Aorta (tissue), 5 donors: ENCODE data around the gene RELL1. TPM values are rescaled to one million over a fixed set of nuclear protein-coding genes. Genes with fewer than 3 reads are reported as not detected.

Experiments used
- ATAC-seq: fragments of 200-7000 bp; cut with Tn5 transposase; one replicate; pipeline ENCODE4 v1.9.1; 2022; ENCODE audit warnings: moderate library complexity; ENCODE audit not compliant: low FRiP score
- DNase-seq, 2 donors: peaks; one replicate each; pipeline ENCODE4 v3.0.0-alpha.2; 2020
- H3K27ac ChIP-seq, 2 donors: one replicate each; pipeline ENCODE4 v1.5.1; 2013; ENCODE audit warnings: low read length in 2 of 2, mild to moderate bottlenecking in 2 of 2, moderate library complexity in 2 of 2, control low read depth in 1 of 2, inconsistent platforms in 1 of 2, low read depth in 1 of 2
- H3K27me3 ChIP-seq, 2 donors: one replicate each; pipeline ENCODE4 v1.6.1; 2013; ENCODE audit warnings: control low read depth in 1 of 2, low read length in 1 of 2, mild to moderate bottlenecking in 1 of 2, moderate library complexity in 1 of 2; ENCODE audit not compliant: insufficient read depth in 2 of 2, control insufficient read depth in 1 of 2
- H3K36me3 ChIP-seq, 2 donors: one replicate each; pipeline ENCODE4 v1.6.1; 2013; ENCODE audit warnings: control low read depth in 1 of 2, low read length in 1 of 2, mild to moderate bottlenecking in 1 of 2; ENCODE audit not compliant: insufficient read depth in 2 of 2, control insufficient read depth in 1 of 2
- H3K4me1 ChIP-seq, 2 donors: one replicate each; pipeline ENCODE4 v1.6.1; 2013; ENCODE audit warnings: low read length in 2 of 2, control low read depth in 1 of 2, mild to moderate bottlenecking in 1 of 2, moderate library complexity in 1 of 2; ENCODE audit not compliant: insufficient read depth in 2 of 2, control insufficient read depth in 1 of 2
- H3K4me3 ChIP-seq, 2 donors: one replicate each; pipeline ENCODE4 v1.5.1; 2013; ENCODE audit warnings: low read length in 2 of 2, control low read depth in 1 of 2, mild to moderate bottlenecking in 1 of 2
- H3K9me3 ChIP-seq: one replicate; pipeline ENCODE4 v1.6.1; 2013; ENCODE audit warnings: mild to moderate bottlenecking, low read length; ENCODE audit not compliant: control insufficient read depth
- WGBS, 2 donors: extraction: QIAGEN DNeasy Blood & Tissue Kit; methylation state at CpG; one replicate each; pipeline ENCODE4 v1.1.7; 2013; 5-methylcytosine and 5-hydroxymethylcytosine counted together
- intact Hi-C, 2 donors: fragments of 100-400 bp; cut with DNase I; formaldehyde crosslinking; loops; one replicate each; pipeline versions ENCODE4 v1.14.2 to v1.15.0; 2022
- polyA plus RNA-seq, 2 donors: library from polyadenylated mRNA; stranded (reverse); fragments of 200-250 nt; gene quantifications; one replicate each; pipeline ENCODE4 v1.2.3, GENCODE V29; 2013
- total RNA-seq, 2 donors: library from RNA; stranded (reverse); fragmentation: NEBNext Ultra II Directional; extraction: Animal tissue kit (Norgen Biotek cat#: 25700); gene quantifications; one replicate each; pipeline ENCODE4 v1.2.1, GENCODE V29; 2021
- donor health status: healthy with polysubstance abuse.
- donor health status: Bipolar disorder and iron deficiency.
- donor health status: DM: no; HTN: no; CAD: no.
- donor health status: DM: no; HTN: no; CAD: no.
- donor health status: DM: yes; HTN: yes; CAD: no.

The RELL1 gene
- total and polyA plus RNA-seq, 4 donors: 1.3 to 42.5 (median 17.3) TPM

DNA sequence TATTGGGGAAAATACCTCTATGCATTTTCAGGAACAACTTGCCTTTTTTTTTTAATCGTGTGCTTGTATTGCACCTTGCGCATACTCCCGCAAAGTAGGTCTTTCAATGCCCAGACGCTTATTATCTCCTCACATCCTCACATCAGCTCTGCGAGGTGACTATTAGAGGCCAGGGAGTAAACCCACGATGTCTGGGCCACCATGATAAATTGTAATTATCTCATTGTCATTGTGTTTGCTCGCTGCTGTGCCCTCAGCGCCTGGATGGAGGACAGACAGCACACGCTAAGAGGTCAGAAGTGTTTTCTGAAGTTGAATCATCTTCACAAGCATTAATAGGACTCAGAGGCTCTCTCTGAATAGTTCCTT is 1.0 kb upstream of the RELL1 start:
- intact Hi-C loops: loop anchor here (5.0 to 10.0 kb wide), 3 partner anchors 70 to 348 kb away; no protein-coding TSS in a partner anchor
- H3K9me3 ChIP-seq: no peaks in the 10 kb centered on the region
- 61 to 66% methylated on average over 9 of the region's 9 CpGs for WGBS, 2 donors
- DNase-seq: no peak
- H3K27me3 ChIP-seq: no peaks in the 10 kb centered on the region
- H3K27ac ChIP-seq: peak overlapping the region in 1 of 2 donors; percentile 41
- no peak for ATAC-seq
- no peaks in the 10 kb centered on the region for H3K36me3 ChIP-seq
- peak overlapping the region in 1 of 2 donors; percentile 63 for H3K4me3 ChIP-seq
- peaks cover 0 to 3% of the 10 kb centered on the region in 2 donors for H3K4me1 ChIP-seq

DNA sequence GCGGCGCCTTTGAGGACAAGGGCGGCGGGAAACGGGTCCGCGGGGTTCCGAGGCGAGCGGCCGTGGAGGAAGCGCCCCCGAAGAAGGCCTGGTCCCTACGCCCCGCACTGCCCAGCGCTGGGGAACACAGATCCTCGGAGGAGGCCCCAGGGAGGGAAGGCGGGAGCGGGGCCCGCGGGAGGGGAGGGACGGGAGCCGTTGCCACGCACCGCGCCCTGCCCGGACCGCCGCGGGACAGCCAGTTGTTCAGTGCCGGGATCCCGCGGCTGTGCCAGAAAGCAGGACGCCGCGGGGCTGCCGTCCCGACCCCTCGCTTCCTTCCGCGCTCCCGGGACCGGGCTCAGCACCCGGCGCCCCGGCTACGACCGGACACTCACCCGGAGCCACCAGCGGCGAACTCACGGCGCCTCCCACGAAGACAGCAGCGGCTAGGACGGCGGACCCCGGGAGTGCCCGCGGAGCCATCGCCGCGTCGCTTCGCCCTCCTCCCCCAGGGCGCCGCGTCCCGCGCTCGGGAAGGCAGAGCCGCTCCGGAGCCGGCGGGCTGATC is 278 bp downstream of the RELL1 start:
- Histone ChIP-seq H3K36me3 (no peaks in the 10 kb centered on the region), H3K4me3 (peak overlapping the region; percentile 44 to 71), H3K27me3 (no peaks in the 10 kb centered on the region), H3K27ac (peak overlapping the region in 1 of 2 donors; percentile 78), H3K9me3 (no peaks in the 10 kb centered on the region), H3K4me1 (peaks cover 0 to 3% of the 10 kb centered on the region in 2 donors)
- DNase-seq (peak; percentile 74 to 88), ATAC-seq (peak; percentile 61)
- 0 to 1% methylated on average over 40 to 75 of the region's 75 CpGs for WGBS, 2 donors
- intact Hi-C loops: loop anchor here (2.0 to 10.0 kb wide), 4 partner anchors 19 to 349 kb away; no protein-coding TSS in a partner anchor

DNA sequence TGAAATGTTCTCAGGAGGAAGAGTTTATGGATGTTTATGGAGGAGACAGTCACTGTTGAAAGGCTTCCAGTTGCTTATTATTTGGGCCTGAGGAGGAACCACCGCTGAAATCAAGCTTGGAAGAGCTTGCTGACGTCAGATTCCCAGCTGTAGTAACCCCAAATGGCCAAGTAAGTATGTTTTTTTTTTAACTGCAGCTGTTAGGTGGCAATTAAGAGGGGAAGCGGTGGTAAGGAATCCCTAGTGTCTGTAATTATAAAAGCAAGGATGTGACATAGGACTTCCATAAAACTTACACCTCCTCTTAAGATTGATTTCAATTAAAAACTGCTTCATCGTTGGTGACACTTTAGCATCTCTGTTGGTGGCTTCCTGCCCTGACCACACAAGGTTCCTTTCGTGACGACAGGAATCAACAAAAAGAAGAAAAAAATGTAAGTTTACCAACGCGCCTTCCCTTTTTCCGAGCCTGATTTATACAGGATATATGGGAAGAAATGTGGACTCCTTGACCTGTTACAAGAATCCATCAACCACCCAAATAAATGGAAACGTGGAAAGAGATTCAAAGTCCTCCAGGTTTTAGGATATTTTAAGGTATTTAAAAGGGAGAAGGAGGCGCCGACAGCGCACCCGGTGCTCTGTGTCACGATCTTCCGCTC is 884 bp downstream of the RELL1 start:
- DNase-seq (no peak), ATAC-seq (no peak)
- 3 to 5% methylated on average over 16 of the region's 16 CpGs for WGBS, 2 donors
- no peaks in the 10 kb centered on the region for H3K27me3 ChIP-seq
- H3K9me3 ChIP-seq: no peaks in the 10 kb centered on the region
- H3K4me1 ChIP-seq: peaks cover 0 to 3% of the 10 kb centered on the region in 2 donors
- H3K36me3 ChIP-seq: no peaks in the 10 kb centered on the region
- H3K4me3 ChIP-seq: peak overlapping the region; percentile 44 to 71
- peak overlapping the region in 1 of 2 donors; percentile 78 for H3K27ac ChIP-seq
- intact Hi-C loops: loop anchor here (2.0 to 10.0 kb wide), 4 partner anchors 18 to 350 kb away; no protein-coding TSS in a partner anchor

DNA sequence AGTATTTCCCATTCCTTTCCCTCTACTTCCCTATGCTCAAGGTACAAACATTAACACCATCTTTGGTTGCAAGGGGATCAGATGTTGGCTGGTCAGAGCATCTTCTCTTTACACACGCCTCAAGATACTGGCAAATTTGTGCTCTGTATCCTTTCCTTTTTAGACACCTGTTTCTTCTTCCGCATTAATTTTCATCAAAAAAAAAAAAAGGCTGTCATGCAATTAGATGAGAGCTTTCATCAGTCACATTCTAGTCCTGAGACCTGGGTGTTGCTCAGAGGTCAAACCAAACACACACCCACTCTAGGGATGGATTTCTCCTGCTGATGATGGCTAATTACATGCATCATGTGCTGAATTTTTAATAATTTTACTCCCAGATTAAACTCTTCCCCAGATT is 2.0 kb downstream of the RELL1 start:
- no peak overlapping the region for H3K27ac ChIP-seq
- ATAC-seq: no peak
- H3K27me3 ChIP-seq: no peaks in the 10 kb centered on the region
- no peak for DNase-seq
- H3K4me1 ChIP-seq: peaks cover 0 to 3% of the 10 kb centered on the region in 2 donors
- no peak overlapping the region for H3K4me3 ChIP-seq
- intact Hi-C loops: loop anchor here (2.0 to 10.0 kb wide), 3 partner anchors 17 to 351 kb away; no protein-coding TSS in a partner anchor
- WGBS, 2 donors: 98 to 99% methylated on average over 2 of the region's 2 CpGs
- H3K36me3 ChIP-seq: no peaks in the 10 kb centered on the region
- H3K9me3 ChIP-seq: no peaks in the 10 kb centered on the region

DNA sequence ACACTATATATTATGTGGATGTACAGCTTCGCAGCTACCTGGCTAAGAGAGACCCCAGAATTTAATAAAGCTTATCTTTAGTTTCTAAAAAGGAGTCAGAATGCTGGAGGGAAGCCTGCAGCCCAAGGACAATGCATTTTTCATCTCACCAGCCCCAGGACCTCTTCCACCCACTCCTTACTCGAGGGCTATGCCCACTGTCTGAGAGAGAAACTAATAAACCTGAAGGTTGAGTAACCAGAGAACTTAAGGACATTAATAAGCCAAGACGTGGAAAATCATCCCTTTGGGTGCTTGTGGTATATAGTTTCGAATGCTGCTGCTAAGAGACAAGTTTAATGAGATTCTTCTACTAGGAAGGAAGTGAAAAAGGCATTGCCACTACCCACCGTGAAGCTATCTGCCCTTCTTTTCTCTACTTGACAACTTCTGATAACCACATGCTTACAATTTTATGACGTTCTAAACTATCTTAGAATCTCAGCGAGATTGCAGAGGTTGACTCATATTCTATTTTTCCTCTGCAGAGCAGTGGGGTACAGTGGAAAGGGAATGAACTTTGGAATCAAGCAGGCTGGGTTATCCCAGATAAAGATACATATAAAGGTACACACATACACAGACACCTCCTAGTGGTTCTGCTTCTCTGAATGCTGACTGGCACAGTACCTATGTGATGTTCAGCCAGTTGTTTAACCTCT is 3.3 kb downstream of the RELL1 start:
- no peaks in the 10 kb centered on the region for H3K9me3 ChIP-seq
- H3K4me3 ChIP-seq: no peak overlapping the region
- WGBS, 2 donors: 89 to 92% methylated on average over 7 of the region's 7 CpGs
- DNase-seq (no peak), ATAC-seq (no peak)
- no peaks in the 10 kb centered on the region for H3K27me3 ChIP-seq
- H3K36me3 ChIP-seq: no peaks in the 10 kb centered on the region
- intact Hi-C loops: loop anchor here (10.0 kb wide), 2 partner anchors 78 to 352 kb away; no protein-coding TSS in a partner anchor
- no peak overlapping the region for H3K27ac ChIP-seq
- H3K4me1 ChIP-seq: peaks cover 0 to 3% of the 10 kb centered on the region in 2 donors

DNA sequence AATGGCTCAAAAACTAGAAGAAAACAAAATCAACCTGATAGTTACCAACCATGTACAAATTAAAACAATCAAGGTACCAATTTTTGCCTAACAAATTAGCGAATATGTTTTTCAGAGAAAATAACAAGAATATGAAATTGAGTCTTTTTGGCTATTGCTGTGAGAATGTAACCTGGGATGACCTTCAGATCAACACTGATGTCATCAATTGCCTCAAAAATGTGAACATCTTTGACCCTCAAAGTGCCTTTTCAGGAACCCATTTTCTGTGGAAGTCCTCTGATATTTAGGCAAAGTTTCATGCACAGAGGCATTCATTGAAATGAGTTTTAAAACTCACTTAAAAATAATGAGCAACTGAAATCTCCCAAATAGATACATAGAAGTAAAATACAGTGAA is 6.1 kb downstream of the RELL1 start:
- no peak for DNase-seq
- H3K36me3 ChIP-seq: no peaks in the 10 kb centered on the region
- no peak overlapping the region for H3K4me3 ChIP-seq
- ATAC-seq: no peak
- no peaks in the 10 kb centered on the region for H3K27me3 ChIP-seq
- intact Hi-C loops: loop anchor here (10.0 kb wide), 2 partner anchors 75 to 355 kb away; no protein-coding TSS in a partner anchor
- peaks cover 0 to under 1% of the 10 kb centered on the region in 2 donors for H3K4me1 ChIP-seq
- 97 to 98% methylated on average over 1 of the region's 1 CpG for WGBS, 2 donors
- H3K27ac ChIP-seq: no peak overlapping the region
- H3K9me3 ChIP-seq: no peaks in the 10 kb centered on the region

DNA sequence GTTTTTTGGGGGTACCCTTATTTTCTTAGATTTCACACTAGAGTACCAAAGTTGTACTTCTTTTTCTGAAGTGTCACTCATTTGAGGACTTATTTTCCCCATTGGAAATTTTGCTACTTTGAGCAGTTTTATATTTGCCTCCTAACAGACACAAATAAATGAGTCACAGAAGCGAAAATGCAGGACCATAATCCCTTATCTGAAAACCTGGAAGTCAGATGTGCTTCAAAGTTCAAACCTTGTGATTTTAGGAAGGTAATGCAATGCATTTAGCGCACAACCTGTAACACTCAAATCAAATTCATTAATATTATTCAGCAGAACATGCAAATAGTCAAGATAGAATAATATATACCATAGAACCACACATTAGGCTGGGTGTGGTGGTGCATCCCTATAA is 6.9 kb downstream of the RELL1 start:
- Histone ChIP-seq H3K27ac (no peak overlapping the region), H3K4me1 (no peaks in the 10 kb centered on the region)
- 83 to 88% methylated on average over 2 of the region's 2 CpGs for WGBS, 2 donors

DNA sequence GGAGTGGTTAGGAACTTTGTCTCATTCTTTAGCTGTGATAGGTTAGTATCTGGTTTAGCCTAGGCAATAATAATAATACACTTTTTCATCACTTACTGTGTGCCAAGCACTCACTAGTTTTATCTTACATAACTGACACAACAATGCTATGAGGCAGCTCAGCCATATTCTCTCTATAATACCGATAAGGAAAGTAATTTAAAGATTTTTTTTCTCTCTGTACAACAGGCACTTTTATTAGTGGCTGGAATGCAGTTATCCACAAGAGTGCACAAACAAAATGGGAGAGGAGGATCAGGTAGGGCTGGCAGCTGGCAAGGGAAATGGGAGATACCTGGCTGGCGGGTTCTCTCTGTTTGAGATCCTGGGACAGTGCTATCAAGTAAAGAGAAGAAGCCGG is 7.6 kb downstream of the RELL1 start:
- no peak for ATAC-seq
- intact Hi-C loops: no loop called here
- WGBS, 2 donors: 68 to 69% methylated on average over 3 of the region's 3 CpGs

More for the DNA sequence above, 6.9 kb downstream of the RELL1 start:
- no peak for DNase-seq
- ATAC-seq: no peak
- no peaks in the 10 kb centered on the region for H3K36me3 ChIP-seq
- no peaks in the 10 kb centered on the region for H3K27me3 ChIP-seq
- H3K9me3 ChIP-seq: no peaks in the 10 kb centered on the region
- no peak overlapping the region for H3K4me3 ChIP-seq
- intact Hi-C loops: no loop called here

More for the DNA sequence above, 7.6 kb downstream of the RELL1 start:
- no peaks in the 10 kb centered on the region for H3K9me3 ChIP-seq
- no peaks in the 10 kb centered on the region for H3K27me3 ChIP-seq
- no peaks in the 10 kb centered on the region for H3K36me3 ChIP-seq
- no peaks in the 10 kb centered on the region for H3K4me1 ChIP-seq
- no peak overlapping the region for H3K27ac ChIP-seq
- no peak for DNase-seq
- H3K4me3 ChIP-seq: no peak overlapping the region
